ENCODE results near the gene HLA-DQA1.
"Not testable (repeated sequence)": the region's sequence is repeated elsewhere in the genome, so short reads cannot be mapped to it uniquely, and the experiment has no call there.

- TF ChIP-seq CTCF (conservative IDR thresholded peaks at IDR 0.05; ENCODE audit: low read length); EZH2phosphoT487 (IDR thresholded peaks at IDR 0.05; ENCODE audit: borderline replicate concordance, low read depth, low read length): not testable (repeated sequence)
These were observed 36.9 kb downstream of the HLA-DQA1 start for GRCh38 chr6:32674123-32674522.

All from OCI-LY7 (cell line).